Muscle of leg (tissue), 11 donors: ENCODE results near the gene NFATC2. TPM values are rescaled to one million over a fixed set of nuclear protein-coding genes. Genes with fewer than 3 reads are reported as not detected.
A peak's percentile ranks its signal among the peaks of the same experiment; 100 is the strongest.
"Not testable (repeated sequence)": the region's sequence is repeated elsewhere in the genome, so short reads cannot be mapped to it uniquely, and the experiment has no call there.

ENCODE experiments used
- DNase-seq: peaks from one replicate; pipeline ENCODE4 v3.0.0; 2013
- H3K27ac ChIP-seq: one replicate; pipeline ENCODE4 v1.5.1; 2013; ENCODE audit warnings: mild to moderate bottlenecking, low read length, control low read depth
- H3K27me3 ChIP-seq: one replicate; pipeline ENCODE4 v1.6.1; 2013; ENCODE audit warnings: low read length; ENCODE audit not compliant: control insufficient read depth, insufficient read depth
- H3K36me3 ChIP-seq: one replicate; pipeline ENCODE4 v1.6.1; 2013; ENCODE audit warnings: low read length; ENCODE audit not compliant: control insufficient read depth, insufficient read depth
- H3K4me1 ChIP-seq: one replicate; pipeline ENCODE4 v1.6.1; 2013; ENCODE audit warnings: low read length; ENCODE audit not compliant: control insufficient read depth, insufficient read depth
- H3K4me3 ChIP-seq: one replicate; pipeline ENCODE4 v1.5.1; 2013; ENCODE audit warnings: low read length, control low read depth
- H3K9me3 ChIP-seq: replicated peaks from 2 replicates; pipeline ENCODE4 v1.6.1; 2013; ENCODE audit warnings: low read depth, low read length; ENCODE audit not compliant: control insufficient read depth
- WGBS: methylation state at CpG from one replicate; pipeline ENCODE4 v1.1.5; 2013; ENCODE audit warnings: missing lambda C conversion rate; ENCODE audit not compliant: insufficient coverage; 5-methylcytosine and 5-hydroxymethylcytosine counted together
- polyA plus RNA-seq, 8 donors: library from polyadenylated mRNA; unstranded; fragments of 120-200 nt; gene quantifications; one replicate each; pipeline versions ENCODE4 v1.2.1 to v1.2.3, GENCODE V29; 2013; ENCODE audit warnings: inconsistent platforms in 1 of 8, low replicate concordance in 1 of 8; ENCODE audit not compliant: insufficient read length in 8 of 8, insufficient read depth in 1 of 8
- total RNA-seq: library from RNA; stranded (reverse); fragments of 120-200 nt; gene quantifications from one replicate; pipeline ENCODE4 v1.2.4, GENCODE V29; 2013

The NFATC2 gene
- total and polyA plus RNA-seq, 9 donors: 3.8 to 8.3 (median 5.7) TPM

- H3K36me3 ChIP-seq: no peaks in the 10 kb centered on the region
- no peaks in the 10 kb centered on the region for H3K27me3 ChIP-seq
- H3K9me3 ChIP-seq: peaks cover 14% of the 10 kb centered on the region
- peak overlapping the region; percentile 93 for H3K27ac ChIP-seq
- H3K4me1 ChIP-seq: peaks cover 30% of the 10 kb centered on the region
- 15% methylated on average over 8 of the region's 13 CpGs for WGBS
- peak; percentile 98 for DNase-seq
- peak overlapping the region; percentile 33 for H3K4me3 ChIP-seq
Measured at GRCh38 chr20:51541189-51542032, 1.1 kb downstream of the NFATC2 start.

- no peaks in the 10 kb centered on the region for H3K27me3 ChIP-seq
- no peak overlapping the region for H3K4me3 ChIP-seq
- peak overlapping the region; percentile 93 for H3K27ac ChIP-seq
- H3K4me1 ChIP-seq: peaks cover 35% of the 10 kb centered on the region
- WGBS: no CpG with 5 or more reads among the region's 6 CpGs
- no peak for DNase-seq
- H3K9me3 ChIP-seq: peaks cover 14% of the 10 kb centered on the region
- H3K36me3 ChIP-seq: no peaks in the 10 kb centered on the region
Measured at GRCh38 chr20:51540580-51540979, 1.9 kb downstream of the NFATC2 start.

- not testable (repeated sequence) for H3K36me3 ChIP-seq, H3K27me3 ChIP-seq, DNase-seq, H3K4me3 ChIP-seq, H3K27ac ChIP-seq
- peaks cover 14% of the 10 kb centered on the region for H3K9me3 ChIP-seq
- H3K4me1 ChIP-seq: peaks cover 37% of the 10 kb centered on the region
- no CpG with 5 or more reads among the region's 7 CpGs for WGBS
Measured at GRCh38 chr20:51540074-51540473, 2.4 kb downstream of the NFATC2 start.

GRCh38 chr20:51536116-51537069 lies 6.1 kb downstream of the NFATC2 start:
- Histone ChIP-seq H3K9me3 (peaks cover 14% of the 10 kb centered on the region), H3K4me3 (no peak overlapping the region), H3K4me1 (peaks cover 42% of the 10 kb centered on the region), H3K27me3 (no peaks in the 10 kb centered on the region), H3K27ac (peak overlapping the region; percentile 35), H3K36me3 (no peaks in the 10 kb centered on the region)
- DNase-seq: no peak
- 86% methylated on average over 1 of the region's 6 CpGs for WGBS

GRCh38 chr20:51535674-51536073 lies 6.8 kb downstream of the NFATC2 start:
- Histone ChIP-seq H3K4me1 (peaks cover 39% of the 10 kb centered on the region), H3K4me3 (no peak overlapping the region), H3K36me3 (no peaks in the 10 kb centered on the region), H3K9me3 (peaks cover 14% of the 10 kb centered on the region), H3K27me3 (no peaks in the 10 kb centered on the region), H3K27ac (peak overlapping the region; percentile 26)
- no peak for DNase-seq
- WGBS: no CpG with 5 or more reads among the region's 2 CpGs

GRCh38 chr20:51535075-51535386 lies 7.5 kb downstream of the NFATC2 start:
- peaks cover 39% of the 10 kb centered on the region for H3K4me1 ChIP-seq
- peak; percentile 66 for DNase-seq
- 64% methylated on average over 4 of the region's 4 CpGs for WGBS
- no peak overlapping the region for H3K4me3 ChIP-seq
- no peaks in the 10 kb centered on the region for H3K27me3 ChIP-seq
- H3K9me3 ChIP-seq: peaks cover 14% of the 10 kb centered on the region
- no peaks in the 10 kb centered on the region for H3K36me3 ChIP-seq
- peak overlapping the region; percentile 59 for H3K27ac ChIP-seq

GRCh38 chr20:51533291-51534172 lies 9.0 kb downstream of the NFATC2 start:
- Histone ChIP-seq H3K4me1 (peaks cover 44% of the 10 kb centered on the region), H3K36me3 (no peaks in the 10 kb centered on the region), H3K4me3 (no peak overlapping the region), H3K27me3 (no peaks in the 10 kb centered on the region), H3K27ac (peak overlapping the region; percentile 70), H3K9me3 (peaks cover 11% of the 10 kb centered on the region)
- WGBS: 77% methylated on average over 15 of the region's 19 CpGs
- DNase-seq: no peak

GRCh38 chr20:51532577-51533191 lies 9.8 kb downstream of the NFATC2 start:
- Histone ChIP-seq H3K4me3 (no peak overlapping the region), H3K27me3 (no peaks in the 10 kb centered on the region), H3K27ac (peak overlapping the region; percentile 70), H3K4me1 (peaks cover 44% of the 10 kb centered on the region), H3K9me3 (peaks cover 4% of the 10 kb centered on the region), H3K36me3 (no peaks in the 10 kb centered on the region)
- DNase-seq: peak; percentile 81
- WGBS: 37% methylated on average over 19 of the region's 24 CpGs

GRCh38 chr20:51531712-51532456 lies 10.6 kb downstream of the NFATC2 start:
- Histone ChIP-seq H3K4me1 (peaks cover 43% of the 10 kb centered on the region), H3K27ac (peak overlapping the region; percentile 70), H3K36me3 (no peaks in the 10 kb centered on the region), H3K27me3 (no peaks in the 10 kb centered on the region), H3K4me3 (no peak overlapping the region), H3K9me3 (no peaks in the 10 kb centered on the region)
- 57% methylated on average over 2 of the region's 12 CpGs for WGBS
- DNase-seq: no peak
